Kidney epithelial cell (primary cell): Measurements from ENCODE around the gene ANKRD33B. TPM values are rescaled to one million over a fixed set of nuclear protein-coding genes. Genes with fewer than 3 reads are reported as not detected.

ENCODE experiments used
- DNase-seq: peaks from one replicate; pipeline ENCODE4 v3.0.0-alpha.2; 2010; ENCODE audit warnings: low read depth
- H3K27me3 ChIP-seq: 2 replicates; pipeline ENCODE4 v1.6.0; 2011; ENCODE audit warnings: low read length; ENCODE audit not compliant: control insufficient read depth, insufficient read depth
- H3K36me3 ChIP-seq: 2 replicates; pipeline ENCODE4 v1.5.1; 2011; ENCODE audit warnings: low read length; ENCODE audit not compliant: control insufficient read depth, insufficient read depth
- H3K4me3 ChIP-seq: 2 replicates; pipeline ENCODE4 v1.5.1; 2011; ENCODE audit warnings: low read depth, mild to moderate bottlenecking, control low read depth, low read length
- CTCF ChIP-seq: IDR thresholded peaks from 2 replicates; pipeline ENCODE4 v1.5.1; 2011; ENCODE audit warnings: mild to moderate bottlenecking, moderate library complexity, low read length, control low read depth, inconsistent platforms; ENCODE audit not compliant: insufficient read depth, poor library complexity, severe bottlenecking
- total RNA-seq: library from RNA; depleted of rRNA; stranded (reverse); fragments of >200 nt; gene quantifications from 2 replicates; pipeline ENCODE4 v1.2.3, GENCODE V29; 2015

The ANKRD33B gene
- total RNA-seq, 1 donor from 2014 or later: 5.0 TPM

GRCh38 chr5:10618311-10618710 lies 54.4 kb downstream of the ANKRD33B start:
- Histone ChIP-seq H3K36me3 (no peaks in the 10 kb centered on the region), H3K27me3 (no peaks in the 10 kb centered on the region), H3K4me3 (no peak overlapping the region)
- no peak for TF ChIP-seq CTCF
- DNase-seq: no peak

- DNase-seq: no peak
- Histone ChIP-seq H3K4me3 (no peak overlapping the region), H3K27me3 (no peaks in the 10 kb centered on the region), H3K36me3 (no peaks in the 10 kb centered on the region)
- TF ChIP-seq CTCF: no peak
Measured at GRCh38 chr5:10619649-10620048, 55.8 kb downstream of the ANKRD33B start.

DNA sequence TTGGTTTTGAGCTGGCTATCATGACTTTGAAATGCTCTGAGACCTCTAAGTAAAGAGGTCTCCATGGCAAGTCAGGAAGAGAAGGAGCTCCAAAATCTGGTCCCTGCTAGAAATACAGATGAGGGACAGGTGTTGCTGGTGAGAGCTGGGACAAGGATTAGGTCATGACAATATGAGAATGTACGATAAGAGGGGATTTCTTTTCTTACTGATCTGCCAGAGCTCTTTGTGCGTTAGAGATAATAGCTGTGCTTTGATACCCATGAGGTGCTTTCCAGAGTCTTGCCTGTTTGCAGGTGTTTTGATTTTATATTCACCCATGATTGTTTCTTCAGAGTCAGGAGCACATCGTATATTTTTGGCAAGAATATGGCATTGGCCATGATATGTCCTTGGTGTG lies 56.5 kb downstream of the ANKRD33B start:
- no peak for TF ChIP-seq CTCF
- no peaks in the 10 kb centered on the region for H3K27me3 ChIP-seq

DNA sequence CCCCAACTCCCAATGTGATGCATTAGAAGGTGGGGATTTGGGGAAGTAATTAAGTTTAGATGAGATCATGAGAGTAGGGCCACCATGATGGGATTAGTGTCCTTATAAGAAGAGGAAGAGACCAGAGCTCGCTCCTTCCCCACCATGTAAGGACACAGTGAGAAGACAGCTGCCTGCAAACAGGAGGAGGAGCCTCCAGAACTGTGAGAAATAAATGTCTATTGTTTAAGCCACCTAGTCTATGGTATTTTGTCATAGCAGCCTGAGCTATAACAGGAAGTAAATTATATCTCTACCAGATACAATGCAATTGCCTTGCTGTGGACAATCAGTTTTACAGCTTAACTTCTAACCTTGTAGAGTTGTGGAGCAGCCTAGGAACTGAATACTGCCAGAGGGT lies 58.0 kb downstream of the ANKRD33B start:
- no peaks in the 10 kb centered on the region for H3K36me3 ChIP-seq
- TF ChIP-seq CTCF: no peak
- no peak for DNase-seq
- no peaks in the 10 kb centered on the region for H3K27me3 ChIP-seq
- no peak overlapping the region for H3K4me3 ChIP-seq

More for the DNA sequence above, 56.5 kb downstream of the ANKRD33B start:
- no peak for DNase-seq
- no peak overlapping the region for H3K4me3 ChIP-seq
- no peaks in the 10 kb centered on the region for H3K36me3 ChIP-seq

GRCh38 chr5:10622810-10623209 lies 58.9 kb downstream of the ANKRD33B start:
- no peak for TF ChIP-seq CTCF
- Histone ChIP-seq H3K27me3 (no peaks in the 10 kb centered on the region), H3K4me3 (no peak overlapping the region), H3K36me3 (no peaks in the 10 kb centered on the region)
- DNase-seq: no peak

GRCh38 chr5:10623305-10623910 lies 59.5 kb downstream of the ANKRD33B start:
- no peaks in the 10 kb centered on the region for H3K27me3 ChIP-seq
- TF ChIP-seq CTCF: no peak
- no peaks in the 10 kb centered on the region for H3K36me3 ChIP-seq
- DNase-seq: no peak
- no peak overlapping the region for H3K4me3 ChIP-seq
